C4-2B (cell line): ENCODE results near the gene KCNQ5.

Experiments
- CTCF ChIP-seq: fragments of 450-650 bp; conservative IDR thresholded peaks from 2 replicates; pipeline ENCODE4 v1.5.1; 2017; ENCODE audit warnings: mild to moderate bottlenecking
- ZFX ChIP-seq: fragments of 450-650 bp; IDR thresholded peaks from 2 replicates; pipeline ENCODE4 v1.6.1; 2017

GRCh38 chr6:72784071-72784470, 162.2 kb downstream of the KCNQ5 start:
- TF ChIP-seq CTCF, result no peak
- no peak for TF ChIP-seq ZFX
